Measurements from ENCODE around the gene ZG16B. TPM values are rescaled to one million over a fixed set of nuclear protein-coding genes. Genes with fewer than 3 reads are reported as not detected.

The ZG16B gene
- total RNA-seq, 1 experiment from 2014 or later, result not detected

- no CpG with 5 or more reads among the region's 15 CpGs for WGBS (ENCODE audit: extremely low coverage, insufficient read length, low lambda C conversion rate)
Observed at GRCh38 chr16:2783581-2784357, 46.3 kb upstream of the ZG16B start.

More at GRCh38 chr16:2783581-2784357, 46.3 kb upstream of the ZG16B start:
- Histone ChIP-seq H3K4me1 (ENCODE audit: insufficient read depth, low read length) (no peaks in the 10 kb centered on the region), H2BK15ac (ENCODE audit: low read depth, low read length) (no peak overlapping the region), H3K4me2 (ENCODE audit: insufficient read depth, insufficient read length, low read length) (no peak overlapping the region), H3K9ac (ENCODE audit: extremely low read depth, insufficient read length, low read length) (no peak overlapping the region), H3K23me2 (ENCODE audit: insufficient read length, low read depth, low read length, poor library complexity, severe bottlenecking) (no peaks in the 10 kb centered on the region), H4K8ac (replicated peaks; ENCODE audit: insufficient read length, low read depth, low read length) (no peak overlapping the region), H2BK20ac (ENCODE audit: low read depth, low read length, poor library complexity, severe bottlenecking) (no peak overlapping the region), H3K4ac (ENCODE audit: low read depth, low read length) (no peak overlapping the region), H3K27me3 (ENCODE audit: insufficient read depth, low read length) (no peaks in the 10 kb centered on the region), H3K18ac (ENCODE audit: insufficient read length, low read depth, low read length) (no peak overlapping the region), H3K79me2 (ENCODE audit: insufficient read depth, low read length) (no peaks in the 10 kb centered on the region; the same call in 1 of the 2 replicates), H4K20me1 (ENCODE audit: control insufficient read depth, insufficient read depth, insufficient read length) (no peaks in the 10 kb centered on the region), H2BK120ac (ENCODE audit: low read depth, low read length, poor library complexity, severe bottlenecking) (no peak overlapping the region), H2AK5ac (ENCODE audit: insufficient read length, low read length) (no peak overlapping the region), H3K27ac (ENCODE audit: insufficient read length, low read depth, low read length) (no peak overlapping the region), H4K5ac (ENCODE audit: insufficient read length, low read depth, low read length) (no peak overlapping the region), H4K91ac (ENCODE audit: insufficient read length, low read depth, low read length) (no peak overlapping the region), H3K9me3 (ENCODE audit: control insufficient read depth, low read depth, low read length) (no peaks in the 10 kb centered on the region), H3K23ac (ENCODE audit: insufficient read length, low read depth, low read length) (no peak overlapping the region), H3K14ac (ENCODE audit: insufficient read depth, low read length) (no peak overlapping the region), H3T11ph (ENCODE audit: low read length) (no peak overlapping the region), H2BK12ac (ENCODE audit: insufficient read length, low read depth, low read length) (no peak overlapping the region), H3K56ac (ENCODE audit: insufficient read length, low read depth, low read length) (no peak overlapping the region), H3K79me1 (ENCODE audit: insufficient read depth, low read depth, low read length, poor library complexity, severe bottlenecking) (no peaks in the 10 kb centered on the region), H2BK5ac (ENCODE audit: insufficient read length, low read length) (no peak overlapping the region), H2AFZ (ENCODE audit: low read length) (no peak overlapping the region)
- TF ChIP-seq CTCF (conservative IDR thresholded peaks at IDR 0.05), result no peak
- peaks cover 8 to 24% of the 10 kb centered on the region in 2 experiments for H3K4me1 Mint-ChIP-seq
- no peak overlapping the region for H3K4me3 Mint-ChIP-seq
- peaks cover 7% of the 10 kb centered on the region for H3K27me3 Mint-ChIP-seq (ENCODE audit: low read depth)
- peak overlapping the region in 1 of 3 experiments; percentile 87; a peak in 1 of 7 replicates for H3K27ac Mint-ChIP-seq
- H3K36me3 Mint-ChIP-seq (ENCODE audit: insufficient read depth in 1 of 3, low read depth in 3 of 3), result peaks cover 0 to 2% (median 0%) of the 10 kb centered on the region in 3 experiments; a peak in 2 of 7 replicates
- DNase-seq, result no peak
- no peaks in the 10 kb centered on the region for H3K9me3 Mint-ChIP-seq

Data from H9 (cell line).